ACHN (cell line): ENCODE results near the gene ANXA6.

ENCODE experiments used
- DNase-seq: peaks from one replicate; pipeline ENCODE4 v3.0.0-alpha.2; 2015
- in situ Hi-C: cut with HindIII; loops from 2 replicates; pipeline ENCODE4 v1.10.0; 2017; ENCODE audit warnings: low sequenced_read_pairs, low pct_ligation_motif_present, low pct_unique_long_range_greater_than_20kb

The ANXA6 gene

DNA sequence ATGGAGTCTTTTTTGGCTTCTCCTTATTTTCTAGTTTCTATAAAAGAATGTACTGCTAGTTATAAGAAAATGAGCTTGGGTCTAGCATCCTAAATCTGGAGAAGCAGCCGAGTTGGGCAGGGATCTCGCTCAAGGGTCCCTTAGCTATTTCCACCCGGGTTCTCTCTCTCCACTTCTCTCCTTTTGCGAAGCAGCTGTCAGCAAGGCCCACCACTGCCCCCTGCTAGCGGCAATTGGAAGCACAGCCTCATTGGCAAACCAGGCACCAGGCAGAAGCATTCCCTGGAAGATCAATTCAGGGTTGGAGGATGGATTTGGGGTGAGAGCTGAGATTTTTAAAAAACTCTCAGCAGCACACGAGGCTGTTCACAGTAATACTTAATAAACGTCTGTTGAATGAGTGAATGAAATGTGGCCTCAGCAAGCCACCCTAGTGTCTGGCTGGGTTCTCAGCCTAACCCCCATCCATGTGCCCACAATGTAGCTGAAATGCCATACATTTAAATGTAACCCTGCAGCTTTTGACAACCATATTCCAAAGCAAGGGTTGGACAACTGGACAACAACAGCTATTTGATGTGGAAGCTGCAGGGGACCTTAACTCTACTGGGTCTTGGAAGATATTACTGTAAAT lies 42.2 kb downstream of the ANXA6 start:
- DNase-seq, result peak; percentile 64
- in situ Hi-C loops, result no loop called here

DNA sequence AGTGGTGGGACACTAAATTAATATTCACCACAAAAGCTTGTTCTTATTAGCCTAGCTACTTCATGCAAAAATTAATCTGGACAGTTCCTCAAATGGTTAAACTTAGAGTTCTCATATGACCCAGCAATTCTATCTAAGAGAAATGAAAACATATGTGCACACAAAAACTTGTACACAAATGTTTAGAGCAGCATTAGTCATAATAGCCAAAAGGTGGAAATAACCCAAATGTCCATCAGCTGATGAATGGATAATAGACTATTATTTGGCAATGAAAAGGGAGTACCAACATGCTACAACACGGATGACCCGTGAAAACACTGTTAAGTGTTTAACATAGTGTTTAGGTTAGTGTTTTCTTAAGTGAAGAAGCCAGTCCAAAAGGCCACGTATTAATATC lies 43.9 kb downstream of the ANXA6 start:
- in situ Hi-C loops, result no loop called here
- no peak for DNase-seq

DNA sequence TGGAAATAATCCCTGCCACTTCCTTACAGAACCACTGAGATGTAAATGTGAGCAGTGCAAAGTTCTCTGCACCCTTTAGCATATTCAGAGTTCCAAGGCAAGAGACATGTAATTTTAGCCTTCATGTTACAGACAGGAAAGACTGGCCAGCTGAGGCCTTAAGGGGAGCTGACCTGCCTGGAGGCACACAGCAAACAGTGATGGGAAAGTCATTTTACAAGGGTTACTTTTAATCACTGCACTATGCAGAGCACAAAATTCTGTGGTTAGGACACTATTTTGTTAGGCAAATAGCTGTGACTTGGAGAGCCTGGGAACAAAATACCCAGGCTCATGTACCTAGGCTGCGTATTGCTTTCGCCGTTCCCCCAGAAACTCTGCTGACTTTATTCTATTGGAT lies 46.6 kb downstream of the ANXA6 start:
- in situ Hi-C loops, result no loop called here

DNA sequence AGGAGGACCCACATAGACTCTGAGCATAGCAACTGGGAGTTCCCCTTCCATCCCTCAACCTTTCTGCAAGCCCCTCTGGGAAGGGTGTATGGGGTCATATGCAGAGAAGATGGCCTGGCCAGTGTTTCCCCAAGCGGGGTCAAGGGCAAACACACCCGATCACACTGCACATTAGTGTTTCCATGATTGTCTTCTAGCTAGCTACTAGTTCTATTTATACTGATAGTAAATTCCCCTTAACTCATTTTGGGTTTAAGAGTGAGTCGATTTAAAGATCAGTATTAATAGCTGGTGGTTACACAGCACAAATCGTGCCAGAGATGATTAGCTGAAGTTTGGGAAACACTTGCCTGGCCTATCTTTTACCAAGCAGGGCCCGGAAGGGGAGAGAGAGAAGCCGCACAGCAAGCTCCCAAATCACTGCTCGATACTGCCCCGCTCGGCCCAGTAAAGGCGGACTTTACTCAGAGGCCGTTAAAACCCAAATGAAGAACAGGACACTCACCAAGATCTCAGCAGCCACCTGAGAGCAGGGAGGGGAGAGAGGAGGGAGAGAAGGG lies 47.4 kb downstream of the ANXA6 start:
- no peak for DNase-seq
- in situ Hi-C loops, result no loop called here

More for the DNA sequence above, 46.6 kb downstream of the ANXA6 start:
- no peak for DNase-seq

DNA sequence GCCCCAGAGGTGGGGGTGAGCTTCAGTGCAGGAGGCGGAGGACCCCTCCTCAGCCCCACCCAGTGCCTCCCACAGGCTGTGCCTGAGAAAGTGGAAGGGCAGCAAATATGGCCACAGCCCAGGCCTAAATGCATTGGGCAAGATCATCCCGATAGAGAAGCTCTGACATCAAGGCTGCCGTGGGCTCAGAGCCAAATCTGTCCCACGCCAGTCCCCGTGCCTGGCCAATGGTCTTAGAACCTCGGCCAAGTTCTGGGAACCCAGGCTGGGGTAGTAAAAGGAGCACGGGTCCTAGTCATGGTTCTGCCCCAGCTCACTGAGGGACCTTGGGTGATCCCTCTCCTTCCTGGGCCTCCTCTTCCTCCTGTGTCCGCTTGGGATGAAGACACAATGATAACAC lies 49.0 kb downstream of the ANXA6 start:
- in situ Hi-C loops, result no loop called here
- no peak for DNase-seq

DNA sequence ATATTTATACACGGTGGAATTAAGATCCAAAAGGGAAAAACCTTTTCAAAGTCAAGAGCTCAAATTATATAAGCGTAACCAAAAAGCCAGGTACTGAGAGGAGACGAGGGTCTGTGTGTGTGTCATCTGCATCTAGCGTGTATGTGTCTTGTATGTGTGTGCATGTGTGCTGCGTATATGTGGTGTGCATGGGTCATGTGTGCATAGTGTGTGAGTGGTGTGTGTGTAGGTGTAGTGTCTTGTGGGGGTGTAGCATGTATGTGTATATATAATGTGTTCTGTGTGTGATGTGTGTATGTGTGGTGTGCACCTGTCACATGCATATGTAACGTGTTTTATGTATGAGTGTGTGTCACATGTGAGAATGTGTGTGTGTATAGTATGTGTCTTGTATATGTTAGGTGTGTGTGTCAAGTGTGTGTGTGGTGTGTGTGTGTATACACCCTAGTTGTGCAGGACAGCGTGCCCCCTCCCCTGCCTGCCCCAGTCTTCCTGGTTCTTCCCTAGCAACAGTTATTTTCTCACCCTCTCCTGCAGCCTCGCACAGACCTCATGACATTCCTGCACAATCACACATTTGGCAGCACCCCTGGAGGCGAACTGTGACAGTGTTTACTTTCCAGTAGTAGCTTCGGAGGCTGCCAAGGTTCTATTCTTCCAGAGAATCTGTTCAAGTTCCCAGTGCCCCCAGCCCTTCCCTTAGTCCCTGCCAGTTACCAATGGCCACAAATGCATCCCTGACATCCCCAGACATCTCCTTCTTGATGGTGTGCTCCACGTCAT lies 49.6 kb downstream of the ANXA6 start:
- in situ Hi-C loops, result no loop called here
- no peak for DNase-seq

DNA sequence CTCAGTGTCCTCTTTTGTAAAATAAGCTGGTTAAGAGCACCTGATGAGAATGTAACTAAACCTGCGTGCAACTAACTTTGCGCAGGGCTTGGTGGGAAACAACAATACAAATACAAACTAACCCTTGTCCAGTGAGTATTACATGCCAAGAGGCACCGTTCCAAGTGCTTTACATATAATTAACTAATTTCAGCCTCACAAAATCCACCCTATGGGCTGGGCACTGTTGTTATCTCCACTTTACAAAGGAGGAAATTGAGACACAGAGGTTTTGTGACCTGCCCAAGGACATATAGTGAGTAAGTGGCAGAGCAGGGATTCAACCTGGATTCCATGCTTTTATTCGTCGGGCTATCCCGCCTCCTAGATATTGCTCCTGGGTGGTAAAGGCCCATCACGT lies 50.5 kb downstream of the ANXA6 start:
- no peak for DNase-seq
- in situ Hi-C loops, result no loop called here

DNA sequence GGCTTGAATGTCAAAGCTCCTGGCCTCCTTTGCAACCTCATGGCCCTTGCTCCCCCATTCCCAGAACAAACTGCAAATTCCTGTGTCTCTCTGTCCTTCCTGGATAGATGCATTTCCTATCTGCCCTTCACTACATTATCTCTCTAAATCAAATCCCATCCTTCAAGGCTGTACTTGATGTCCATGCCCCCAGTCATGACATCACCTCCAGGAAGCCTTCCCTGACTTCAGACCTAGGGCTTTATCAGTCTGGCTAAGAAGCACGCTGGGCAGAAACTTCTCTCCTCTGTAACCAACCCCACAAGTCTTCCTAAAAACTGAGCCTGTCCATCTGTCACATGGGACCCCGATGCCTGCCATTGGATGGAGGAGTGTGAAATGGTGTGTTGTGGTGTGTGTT lies 51.1 kb downstream of the ANXA6 start:
- no peak for DNase-seq
- in situ Hi-C loops, result no loop called here

DNA sequence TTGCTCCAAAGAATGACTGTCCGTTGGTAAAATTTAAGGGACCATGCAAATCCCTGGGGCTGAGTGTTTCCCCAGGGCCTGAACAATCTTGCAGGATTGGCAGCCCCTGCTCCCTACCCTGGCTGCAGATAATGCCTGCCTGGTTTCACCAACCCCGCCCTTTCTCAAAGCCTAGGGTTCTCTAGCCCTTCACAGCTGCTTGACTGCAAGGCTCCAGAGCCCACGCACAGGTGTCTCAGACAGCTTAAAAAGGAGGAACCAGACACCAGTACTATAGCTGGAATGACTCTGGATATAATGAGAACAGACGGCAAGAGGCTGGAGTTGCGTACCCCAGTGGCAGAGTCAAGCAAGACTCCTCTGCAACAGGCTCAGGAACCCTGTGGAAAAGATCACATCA lies 51.5 kb downstream of the ANXA6 start:
- in situ Hi-C loops, result no loop called here
- DNase-seq, result no peak

DNA sequence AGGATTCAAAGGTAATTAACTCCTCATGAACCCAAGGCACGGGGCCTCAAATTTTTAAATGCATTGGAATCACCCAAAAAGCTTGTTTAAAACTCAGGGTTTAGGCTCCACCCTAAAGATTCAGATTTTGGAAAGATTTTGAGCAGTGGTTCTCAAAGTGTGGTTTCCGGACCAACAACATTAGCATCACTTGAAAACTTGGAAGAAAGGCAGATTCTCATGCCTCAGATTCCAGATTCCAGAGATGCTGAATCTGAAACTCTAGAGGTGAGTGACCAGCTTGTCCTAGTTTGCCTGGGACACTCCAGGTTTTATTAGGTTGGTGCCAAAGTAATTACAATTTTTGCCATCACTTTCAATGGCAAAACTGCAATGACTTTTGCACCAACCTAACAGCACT lies 52.0 kb downstream of the ANXA6 start:
- in situ Hi-C loops, result no loop called here
- no peak for DNase-seq

DNA sequence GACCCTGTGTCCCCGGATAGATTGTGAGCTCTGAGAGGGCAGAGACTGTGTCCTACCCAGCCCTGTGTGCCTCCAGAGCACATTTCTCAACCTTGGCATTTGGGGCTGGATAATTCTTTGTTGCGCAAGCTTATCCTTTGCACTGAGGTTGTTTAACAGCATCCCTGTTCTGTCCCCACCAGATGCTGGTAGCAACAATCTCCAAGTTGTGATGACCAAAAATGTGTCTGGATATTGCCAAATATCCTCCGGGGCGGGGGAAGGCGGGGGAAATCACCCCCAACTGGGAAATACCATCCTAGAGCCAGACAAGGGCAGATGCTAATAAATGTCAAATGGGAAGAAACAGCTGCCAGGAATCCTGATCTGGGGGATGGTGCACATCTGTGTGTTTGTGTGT lies 52.8 kb downstream of the ANXA6 start:
- in situ Hi-C loops, result no loop called here
- DNase-seq, result no peak

DNA sequence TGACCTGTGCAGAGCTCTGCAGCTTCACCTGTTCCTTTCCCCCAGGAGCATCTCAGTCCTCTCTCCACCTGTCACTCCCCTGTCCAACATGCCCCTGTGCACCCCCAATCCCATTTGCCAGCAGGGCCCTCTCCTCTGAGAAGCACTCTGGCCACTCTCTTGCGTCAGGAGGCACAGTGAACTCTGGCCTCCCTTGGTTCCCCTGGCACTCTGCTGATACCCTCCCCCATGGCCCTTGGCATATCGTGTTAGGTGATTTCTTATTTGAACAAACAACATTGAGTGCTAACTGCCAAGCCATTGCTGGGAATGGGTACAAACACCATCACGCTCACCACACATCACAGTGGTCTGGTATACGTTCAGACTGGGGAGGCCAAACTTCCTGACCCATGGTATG lies 55.8 kb downstream of the ANXA6 start:
- in situ Hi-C loops, result no loop called here
- DNase-seq, result no peak

DNA sequence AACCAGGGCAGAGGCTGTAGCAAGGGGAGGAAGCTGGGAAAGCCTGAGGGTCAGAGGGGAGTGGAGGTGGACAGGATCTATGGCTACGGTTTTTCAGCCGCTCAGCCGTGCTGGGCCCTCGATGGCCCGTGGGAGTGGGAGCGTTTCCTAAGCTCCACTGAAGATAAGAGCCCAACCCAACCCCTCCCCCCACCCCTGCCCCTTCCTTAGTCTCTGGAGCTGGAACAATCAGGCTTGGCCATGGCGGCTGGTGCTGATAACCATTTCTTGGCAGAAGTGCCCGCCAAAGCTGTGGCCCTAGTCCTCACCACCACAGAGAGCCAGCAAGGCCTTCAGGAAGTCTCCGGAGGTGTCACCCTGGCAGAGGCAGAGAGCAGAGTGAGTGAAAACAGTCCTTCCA lies 56.4 kb downstream of the ANXA6 start:
- in situ Hi-C loops, result no loop called here
- DNase-seq, result no peak

DNA sequence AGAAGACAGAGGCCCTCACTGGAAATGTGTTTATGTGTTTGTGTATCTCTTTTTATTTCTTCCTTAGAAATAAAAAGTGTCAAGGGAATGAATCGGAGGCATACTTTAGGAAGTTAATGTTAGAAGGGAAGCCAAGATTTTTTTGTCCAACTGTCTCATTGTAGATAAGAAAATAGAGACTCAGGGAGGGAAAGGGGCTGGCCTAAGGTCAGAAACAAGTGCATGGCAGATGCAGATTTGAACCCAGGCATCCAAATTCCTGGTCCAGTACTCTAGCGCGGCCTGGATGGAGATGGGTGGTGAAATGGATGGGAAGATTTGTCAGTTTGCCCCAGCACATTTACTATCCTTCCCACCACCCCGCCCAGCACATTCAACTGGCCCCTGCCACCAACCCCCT lies 56.9 kb downstream of the ANXA6 start:
- no peak for DNase-seq
- in situ Hi-C loops, result no loop called here

DNA sequence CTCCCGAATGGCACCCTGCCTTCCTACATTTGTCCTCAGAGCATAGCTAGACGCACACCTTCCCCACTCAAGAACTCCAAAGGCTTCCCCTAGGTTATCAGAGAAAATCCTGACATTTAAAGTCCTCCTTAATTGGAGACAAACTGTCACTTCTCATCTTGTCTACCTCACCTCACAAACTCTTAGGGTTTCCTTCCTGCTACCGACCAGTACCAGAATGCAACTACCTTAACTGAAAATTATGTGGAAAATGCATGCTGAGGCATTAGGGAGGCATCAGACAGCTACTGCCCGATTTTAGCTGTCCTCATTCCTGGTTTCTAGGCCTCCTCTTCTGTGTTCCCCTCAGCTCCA lies 58.8 kb downstream of the ANXA6 start:
- no peak for DNase-seq
- in situ Hi-C loops, result no loop called here

DNA sequence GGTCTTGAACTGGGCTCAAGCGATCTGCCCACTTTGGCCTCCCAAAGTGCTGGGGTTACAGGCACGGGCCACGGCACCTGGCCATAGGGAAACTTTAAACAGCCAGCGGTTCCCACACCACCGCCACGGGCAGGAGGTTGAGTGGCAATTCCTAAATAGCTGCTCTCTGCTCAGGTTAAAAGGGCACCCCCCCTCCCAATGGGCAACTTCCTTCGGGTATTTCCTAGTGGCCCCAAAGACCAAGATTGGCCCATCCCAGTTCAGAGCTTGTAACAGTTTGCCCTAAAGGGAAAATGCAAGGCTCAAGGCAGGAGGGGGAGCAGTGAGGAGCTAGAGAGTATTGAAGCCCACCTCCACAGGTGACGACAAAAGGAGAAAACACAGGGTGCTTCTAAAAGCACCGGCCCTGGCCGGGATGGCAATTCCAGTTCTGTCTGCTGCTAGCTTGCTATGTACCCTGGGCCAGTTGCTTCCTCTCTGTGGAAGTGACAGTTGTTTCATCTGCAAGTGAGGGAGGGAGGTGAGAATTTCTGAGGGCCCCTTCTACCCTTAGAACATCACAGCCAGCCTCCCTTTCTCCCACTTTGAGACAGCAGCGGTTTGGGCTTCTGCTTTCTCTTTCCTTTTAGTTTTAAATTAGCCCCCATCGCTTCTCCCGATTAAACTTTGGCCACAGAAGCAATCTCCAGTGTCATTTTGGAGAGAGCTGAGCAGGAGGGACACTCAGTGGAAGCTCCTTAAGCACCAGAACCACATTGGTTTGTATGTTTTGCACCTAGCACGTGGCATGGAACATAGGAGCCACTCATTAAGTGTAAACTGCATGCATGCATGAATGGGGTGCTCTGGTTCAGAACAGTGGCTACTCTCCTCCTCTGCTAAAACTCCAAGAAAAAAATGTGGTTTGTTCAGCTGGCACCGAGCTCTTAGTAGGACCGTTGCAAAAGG lies 59.5 kb downstream of the ANXA6 start:
- in situ Hi-C loops, result no loop called here
- DNase-seq, result no peak

DNA sequence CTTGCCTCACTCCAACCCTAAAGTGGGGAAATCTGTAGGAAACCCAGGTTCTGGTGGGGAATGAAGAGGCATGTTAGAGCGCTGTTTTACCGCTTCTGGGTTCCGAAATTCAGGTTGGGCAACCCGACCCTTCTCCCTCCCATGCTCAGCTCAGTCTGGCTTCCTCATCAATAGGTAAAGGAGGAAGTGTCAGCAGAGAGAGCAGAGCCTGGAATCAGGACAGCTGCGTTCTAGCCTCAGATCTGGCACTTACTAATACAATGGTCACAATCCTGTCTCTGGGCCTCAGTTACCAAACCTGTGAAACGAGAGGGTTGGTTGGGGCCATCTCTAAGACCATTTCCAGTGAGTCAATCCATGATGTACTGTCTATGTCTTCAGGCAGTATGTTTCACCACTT lies 60.5 kb downstream of the ANXA6 start:
- no peak for DNase-seq
- in situ Hi-C loops, result no loop called here

DNA sequence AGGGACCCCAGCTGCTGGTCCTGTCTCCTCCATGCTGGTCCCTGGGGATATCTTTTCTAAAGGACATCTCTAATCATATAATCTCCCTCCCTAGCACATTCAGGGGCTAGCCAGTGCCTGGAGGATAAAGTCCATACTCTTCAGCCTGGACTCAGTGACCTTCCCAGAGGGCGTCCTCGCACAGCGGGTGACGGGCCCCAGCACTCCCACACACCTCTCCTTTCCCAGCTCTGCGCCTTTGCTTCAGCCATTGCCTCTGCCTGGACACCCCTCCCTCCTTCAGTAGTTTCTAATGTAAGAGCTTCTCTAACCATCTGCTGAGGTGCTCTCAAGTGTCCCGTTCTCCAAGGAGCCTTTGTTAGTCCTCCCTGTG lies 61.6 kb downstream of the ANXA6 start:
- in situ Hi-C loops, result no loop called here

DNA sequence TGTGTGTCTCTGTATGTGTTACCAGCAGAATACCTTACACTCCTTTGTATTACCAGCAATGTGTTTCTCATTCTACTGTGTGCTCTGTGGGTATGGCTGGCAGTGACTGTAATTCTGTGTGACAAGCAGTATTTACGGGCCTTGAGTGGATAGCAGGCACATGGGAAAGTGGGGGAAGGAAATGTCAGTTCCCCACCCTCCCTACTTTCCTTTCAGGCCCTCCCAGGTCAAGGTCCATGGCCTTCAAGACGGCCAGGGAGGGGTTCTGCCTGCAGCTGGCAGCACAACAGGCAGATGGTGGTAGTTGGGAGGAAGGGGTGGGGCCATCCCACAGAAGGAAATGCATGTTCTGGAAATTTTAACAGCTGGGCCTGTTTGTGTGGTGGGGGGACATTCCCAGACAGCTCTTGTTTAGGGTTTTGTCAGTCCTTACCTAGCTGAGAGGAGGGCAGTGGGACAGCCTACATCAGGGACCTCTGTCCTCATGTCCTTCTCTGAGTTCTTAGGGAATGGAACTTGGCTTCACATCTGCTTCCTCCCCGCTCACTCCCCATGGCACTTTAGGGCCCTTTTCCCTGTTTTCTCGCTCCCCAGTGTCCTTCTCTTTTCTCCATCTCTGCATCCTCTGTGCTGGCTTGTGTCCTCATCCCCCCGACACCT lies 62.1 kb downstream of the ANXA6 start:
- DNase-seq, result no peak
- in situ Hi-C loops, result no loop called here

More for the DNA sequence above, 61.6 kb downstream of the ANXA6 start:
- DNase-seq, result no peak
